H1 (cell line): ENCODE measurements around the gene ARHGAP6. TPM values are rescaled to one million over a fixed set of nuclear protein-coding genes. Genes with fewer than 3 reads are reported as not detected.

Experiments used
- CHD7 ChIP-seq: fragments of 300-600 bp; sonication (generic); IDR thresholded peaks from 2 replicates; pipeline ENCODE4 v1.7.1; 2012; ENCODE audit warnings: low read length, moderate library complexity, mild to moderate bottlenecking, inconsistent platforms; ENCODE audit not compliant: insufficient replicate concordance
- CTCF ChIP-seq, 3 experiments: IDR thresholded peaks; 1 replicate in 2 of 3; 2 replicates in 1 of 3; pipeline versions ENCODE4 v1.5.1 to v1.6.1; 2011; ENCODE audit warnings: low read length in 3 of 3, mild to moderate bottlenecking in 3 of 3, inconsistent platforms in 2 of 3, low read depth in 1 of 3, moderate library complexity in 1 of 3; ENCODE audit not compliant: insufficient read depth in 1 of 3; ENCODE audit errors: control extremely low read depth in 1 of 3
- JUND ChIP-seq: IDR thresholded peaks from 2 replicates; pipeline ENCODE4 v1.6.1; 2011; ENCODE audit warnings: mild to moderate bottlenecking, improper control_type of control experiment, low read length
- KDM1A ChIP-seq: fragments of 200-600, 300-600 bp; sonication (generic); IDR thresholded peaks from 2 replicates; pipeline ENCODE4 v1.7.1; 2016; ENCODE audit warnings: mild to moderate bottlenecking, low read length, borderline replicate concordance
- KDM4A ChIP-seq: IDR thresholded peaks from one replicate; pipeline ENCODE4 v1.7.1; 2012; ENCODE audit warnings: low read depth, mild to moderate bottlenecking, moderate library complexity, low read length, inconsistent platforms; ENCODE audit not compliant: severe bottlenecking
- NRF1 ChIP-seq: IDR thresholded peaks from 2 replicates; pipeline ENCODE4 v1.6.1; 2011; ENCODE audit warnings: mild to moderate bottlenecking, low read depth, low read length, improper control_type of control experiment
- TCF12 ChIP-seq: IDR thresholded peaks from 2 replicates; pipeline ENCODE4 v1.6.1; 2011; ENCODE audit warnings: low read depth, mild to moderate bottlenecking, low read length
- USF2 ChIP-seq: IDR thresholded peaks from 2 replicates; pipeline ENCODE4 v1.6.1; 2011; ENCODE audit warnings: low read length, improper control_type of control experiment
- polyA plus RNA-seq, 7 experiments: library from polyadenylated mRNA; depleted of rRNA in 3 of 7; stranded (reverse) in 5 of 7; unstranded in 2 of 7; fragments of >200 nt in 5 of 7; fragments of 200-250 nt in 2 of 7; gene quantifications; 1 replicate in 5 of 7; 2 replicates in 1 of 7; 4 replicates in 1 of 7; pipeline versions ENCODE4 v1.2.1 to v1.2.3, GENCODE V29; 2011 to 2013; ENCODE audit warnings: missing spikeins in 2 of 7, mixed read lengths in 2 of 7
- total RNA-seq: library from RNA; stranded (reverse); fragmentation: NEBNext Ultra II Directional; extraction: Animal tissue kit (Norgen Biotek cat#: 25700); gene quantifications from 2 replicates; pipeline ENCODE4 v1.2.1, GENCODE V29; 2021

Gene ARHGAP6
- total and polyA plus RNA-seq, 2 of the 8 experiments (the other 6 are each of a cell fraction or from before 2014, with no cell fraction given): 0.35 to 0.82 TPM

- TF ChIP-seq CTCF (IDR thresholded peaks at IDR 0.05; ENCODE audit: control extremely low read depth in 1 of 3, insufficient read depth in 1 of 3, low read depth in 1 of 3, low read length in 3 of 3) (no peak), NRF1 (no peak), CHD7 (no peak), JUND (no peak), TCF12 (no peak), USF2 (no peak), KDM1A (no peak), KDM4A (no peak)
Measured at GRCh38 chrX:11409957-11410356, 255.8 kb downstream of the ARHGAP6 start (continued).
